Left ventricle myocardium inferior (tissue), 1 donor: ENCODE data around the gene NTRK3. TPM values are rescaled to one million over a fixed set of nuclear protein-coding genes. Genes with fewer than 3 reads are reported as not detected.

ENCODE experiments used
- DNase-seq: peaks from one replicate; pipeline ENCODE4 v3.0.0-alpha.2; 2020
- H3K27ac ChIP-seq: fragments of 200-600 bp; replicated peaks from 2 replicates; pipeline ENCODE4 v1.8.0; 2021
- H3K27me3 ChIP-seq: fragments of 200-600 bp; 2 replicates; pipeline ENCODE4 v1.8.0; 2021; ENCODE audit warnings: low read depth
- H3K36me3 ChIP-seq: fragments of 200-600 bp; 2 replicates; pipeline ENCODE4 v1.8.0; 2021
- H3K4me1 ChIP-seq: fragments of 200-600 bp; 2 replicates; pipeline ENCODE4 v1.8.0; 2021
- H3K4me3 ChIP-seq: fragments of 200-600 bp; 2 replicates; pipeline ENCODE4 v1.8.0; 2021; ENCODE audit warnings: mild to moderate bottlenecking, moderate library complexity
- H3K9me3 ChIP-seq: fragments of 200-600 bp; replicated peaks from 2 replicates; pipeline ENCODE4 v1.8.0; 2021
- CTCF ChIP-seq: fragments of 200-600 bp; IDR thresholded peaks from 2 replicates; pipeline ENCODE4 v1.8.0; 2021; ENCODE audit warnings: antibody characterized with exemption, mild to moderate bottlenecking, borderline replicate concordance
- intact Hi-C: fragments of 100-400 bp; cut with micrococcal nuclease; formaldehyde crosslinking; loops from one replicate; pipeline ENCODE4 v1.11.0; 2022
- total RNA-seq: library from RNA; stranded (reverse); fragmentation: NEBNext Ultra II Directional; extraction: Animal tissue kit (Norgen Biotek cat#: 25700); gene quantifications from one replicate; pipeline ENCODE4 v1.2.1, GENCODE V29; 2021
- donor health status: DM: no; HTN: yes; CAD: no; lungs with severe emphysema.

NTRK3 gene
- total RNA-seq, 1 donor from 2014 or later, result 1.6 TPM

GRCh38 chr15:87959080-87959479 is 297.5 kb downstream of the NTRK3 start:
- H3K36me3 ChIP-seq, result no peaks in the 10 kb centered on the region
- no peak overlapping the region for H3K27ac ChIP-seq
- no peak for TF ChIP-seq CTCF
- H3K4me1 ChIP-seq, result peaks cover 13% of the 10 kb centered on the region
- intact Hi-C loops, result no loop called here
- H3K9me3 ChIP-seq, result no peaks in the 10 kb centered on the region
- H3K27me3 ChIP-seq, result no peaks in the 10 kb centered on the region
- no peak for DNase-seq
- no peak overlapping the region for H3K4me3 ChIP-seq

GRCh38 chr15:87955284-87955909 is 301.1 kb downstream of the NTRK3 start:
- no peaks in the 10 kb centered on the region for H3K36me3 ChIP-seq
- peaks cover 13% of the 10 kb centered on the region for H3K4me1 ChIP-seq
- DNase-seq, result no peak
- intact Hi-C loops, result no loop called here
- TF ChIP-seq CTCF, result no peak
- peak overlapping the region; percentile 25 for H3K27ac ChIP-seq
- no peaks in the 10 kb centered on the region for H3K9me3 ChIP-seq
- no peaks in the 10 kb centered on the region for H3K27me3 ChIP-seq
- no peak overlapping the region for H3K4me3 ChIP-seq

GRCh38 chr15:87954793-87955192 is 301.7 kb downstream of the NTRK3 start:
- Histone ChIP-seq H3K9me3 (no peaks in the 10 kb centered on the region), H3K27me3 (no peaks in the 10 kb centered on the region), H3K27ac (peak overlapping the region; percentile 25), H3K4me1 (peaks cover 19% of the 10 kb centered on the region), H3K36me3 (no peaks in the 10 kb centered on the region), H3K4me3 (no peak overlapping the region)
- no peak for TF ChIP-seq CTCF
- intact Hi-C loops, result no loop called here
- DNase-seq, result no peak

- H3K4me1 ChIP-seq, result peaks cover 35% of the 10 kb centered on the region
- intact Hi-C loops, result no loop called here
These were observed 303.7 kb downstream of the NTRK3 start for GRCh38 chr15:87952736-87953287.

GRCh38 chr15:87949575-87950223 is 306.8 kb downstream of the NTRK3 start:
- Histone ChIP-seq H3K4me1 (peaks cover 46% of the 10 kb centered on the region), H3K27me3 (no peaks in the 10 kb centered on the region), H3K4me3 (no peak overlapping the region), H3K9me3 (no peaks in the 10 kb centered on the region), H3K36me3 (no peaks in the 10 kb centered on the region), H3K27ac (peak overlapping the region; percentile 82)
- no peak for DNase-seq
- intact Hi-C loops, result no loop called here
- no peak for TF ChIP-seq CTCF

More at GRCh38 chr15:87952736-87953287, 303.7 kb downstream of the NTRK3 start:
- no peaks in the 10 kb centered on the region for H3K9me3 ChIP-seq
- DNase-seq, result no peak
- no peaks in the 10 kb centered on the region for H3K36me3 ChIP-seq
- TF ChIP-seq CTCF, result no peak
- H3K27ac ChIP-seq, result no peak overlapping the region
- no peak overlapping the region for H3K4me3 ChIP-seq
- H3K27me3 ChIP-seq, result no peaks in the 10 kb centered on the region
